Astrocyte (in vitro differentiated cells and primary cell): ENCODE results near the gene GALNT17.

ENCODE experiments used
- EZH2 ChIP-seq: IDR thresholded peaks from 2 replicates; pipeline ENCODE4 v1.6.1; 2012; ENCODE audit warnings: mild to moderate bottlenecking, low read length, inconsistent platforms; ENCODE audit not compliant: insufficient read depth
- TF ChIP-seq, protein P1 (sequence below): IDR thresholded peaks from 2 replicates; pipeline ENCODE4 v1.5.1; 2011; ENCODE audit warnings: low read depth, mild to moderate bottlenecking, inconsistent platforms, low read length, moderate library complexity; ENCODE audit not compliant: insufficient read depth

GRCh38 chr7:71716690-71717089, 584.7 kb downstream of the GALNT17 start:
- TF ChIP-seq, protein P1, sequence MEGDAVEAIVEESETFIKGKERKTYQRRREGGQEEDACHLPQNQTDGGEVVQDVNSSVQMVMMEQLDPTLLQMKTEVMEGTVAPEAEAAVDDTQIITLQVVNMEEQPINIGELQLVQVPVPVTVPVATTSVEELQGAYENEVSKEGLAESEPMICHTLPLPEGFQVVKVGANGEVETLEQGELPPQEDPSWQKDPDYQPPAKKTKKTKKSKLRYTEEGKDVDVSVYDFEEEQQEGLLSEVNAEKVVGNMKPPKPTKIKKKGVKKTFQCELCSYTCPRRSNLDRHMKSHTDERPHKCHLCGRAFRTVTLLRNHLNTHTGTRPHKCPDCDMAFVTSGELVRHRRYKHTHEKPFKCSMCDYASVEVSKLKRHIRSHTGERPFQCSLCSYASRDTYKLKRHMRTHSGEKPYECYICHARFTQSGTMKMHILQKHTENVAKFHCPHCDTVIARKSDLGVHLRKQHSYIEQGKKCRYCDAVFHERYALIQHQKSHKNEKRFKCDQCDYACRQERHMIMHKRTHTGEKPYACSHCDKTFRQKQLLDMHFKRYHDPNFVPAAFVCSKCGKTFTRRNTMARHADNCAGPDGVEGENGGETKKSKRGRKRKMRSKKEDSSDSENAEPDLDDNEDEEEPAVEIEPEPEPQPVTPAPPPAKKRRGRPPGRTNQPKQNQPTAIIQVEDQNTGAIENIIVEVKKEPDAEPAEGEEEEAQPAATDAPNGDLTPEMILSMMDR = no peak
- no peak for TF ChIP-seq EZH2
